HG03378 (cell line): ENCODE data around the gene COX20.

Experiments
- ATAC-seq: cut with Tn5 transposase; IDR thresholded peaks from one replicate; pipeline ENCODE4 v1.9.1; 2021; ENCODE audit warnings: mild to moderate bottlenecking, moderate library complexity; ENCODE audit not compliant: unreplicated experiment

COX20 gene

GRCh38 chr1:244868484-244869363, 33.3 kb downstream of the COX20 start:
- no peak for ATAC-seq

GRCh38 chr1:244869364-244869827, 33.9 kb downstream of the COX20 start:
- no peak for ATAC-seq

DNA sequence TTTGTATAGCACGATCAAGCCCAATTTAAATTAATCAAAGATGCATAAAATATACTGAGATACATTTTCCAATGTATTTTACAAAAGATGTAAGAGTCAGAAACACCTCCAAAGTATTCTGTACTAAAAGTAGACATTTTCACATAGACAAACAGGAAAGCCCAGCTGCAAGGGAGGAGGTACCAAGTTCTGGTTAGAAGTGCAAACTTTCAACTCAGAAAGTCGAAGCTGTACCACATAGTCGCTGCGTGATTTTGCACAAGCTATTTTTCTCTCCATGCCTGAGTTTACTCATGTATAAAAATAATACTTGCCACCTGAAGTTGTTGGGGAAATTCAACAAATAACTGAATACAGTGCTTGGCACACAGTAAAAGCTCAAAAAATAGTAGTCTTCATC, 34.5 kb downstream of the COX20 start:
- ATAC-seq = no peak

GRCh38 chr1:244874974-244875579, 39.6 kb downstream of the COX20 start:
- ATAC-seq = no peak

DNA sequence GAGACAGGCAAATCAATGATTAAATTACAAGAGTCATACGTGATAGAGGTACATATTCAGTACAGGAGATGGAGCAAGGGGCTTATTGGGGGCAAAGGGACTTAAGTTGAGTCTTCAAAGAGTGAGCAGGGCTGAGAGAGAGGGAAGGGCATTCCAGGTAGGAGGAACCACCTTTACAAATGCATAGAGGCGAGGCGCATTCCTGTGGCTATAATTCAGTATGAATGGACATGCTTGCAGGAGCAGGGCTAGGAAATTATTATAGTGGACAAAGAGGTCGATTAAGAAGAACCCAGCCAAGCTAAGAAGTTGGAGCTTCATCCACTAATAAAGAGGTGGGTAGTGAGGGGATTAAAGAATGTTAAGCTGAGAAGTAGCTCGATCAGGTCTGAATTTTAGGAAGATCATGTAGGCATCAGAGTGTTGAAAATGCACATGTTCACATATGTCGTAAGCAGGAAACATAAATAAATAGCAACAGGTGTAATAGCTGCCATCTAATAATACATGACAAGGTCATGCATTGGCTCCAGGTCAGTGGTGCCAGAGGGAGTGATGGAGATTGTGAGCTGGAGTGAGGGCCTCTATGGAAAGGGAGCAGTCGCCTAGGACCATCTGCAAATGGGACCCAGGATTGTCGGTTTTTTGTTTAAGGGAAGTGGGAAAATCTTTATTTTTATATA, 40.9 kb downstream of the COX20 start:
- no peak for ATAC-seq

DNA sequence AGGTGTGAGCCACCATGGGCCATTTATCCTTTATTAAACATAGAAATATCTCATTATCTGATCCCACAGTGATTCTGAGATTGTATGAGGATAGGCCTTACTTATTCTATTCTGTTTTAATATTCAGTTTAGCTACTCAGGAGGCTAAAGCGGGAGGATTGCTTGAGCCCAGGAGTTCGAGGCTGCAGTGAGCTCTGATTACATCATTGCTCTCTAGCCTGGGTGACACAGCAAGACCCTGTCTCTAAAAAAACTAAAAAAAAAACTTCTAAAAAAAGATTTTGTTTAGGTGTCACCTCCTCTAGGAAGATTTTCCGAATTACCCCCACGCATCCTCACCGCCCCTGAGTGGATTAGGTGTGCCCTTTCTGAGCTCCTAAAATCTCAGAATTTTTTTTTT, 43.2 kb downstream of the COX20 start:
- ATAC-seq = no peak

GRCh38 chr1:244881552-244882280, 46.3 kb downstream of the COX20 start:
- ATAC-seq = no peak

GRCh38 chr1:244887281-244887680, 51.8 kb downstream of the COX20 start:
- no peak for ATAC-seq

GRCh38 chr1:244893836-244894235, 58.4 kb downstream of the COX20 start:
- ATAC-seq = no peak
